Mucosa of gallbladder (tissue), 1 donor: ENCODE data around the gene ZNF609. TPM values are rescaled to one million over a fixed set of nuclear protein-coding genes. Genes with fewer than 3 reads are reported as not detected.
"Not testable (repeated sequence)": the region's sequence is repeated elsewhere in the genome, so short reads cannot be mapped to it uniquely, and the experiment has no call there.

Experiments used
- DNase-seq: peaks from one replicate; pipeline ENCODE4 v3.0.0-alpha.2; 2020; ENCODE audit warnings: low spot score
- total RNA-seq: library from RNA; stranded (reverse); gene quantifications from one replicate; pipeline ENCODE4 v1.2.1, GENCODE V29; 2021
- donor health status: DM: no; HTN: no; CAD: no.

Gene ZNF609
- total RNA-seq, 1 donor from 2014 or later, result 36.3 TPM

DNA sequence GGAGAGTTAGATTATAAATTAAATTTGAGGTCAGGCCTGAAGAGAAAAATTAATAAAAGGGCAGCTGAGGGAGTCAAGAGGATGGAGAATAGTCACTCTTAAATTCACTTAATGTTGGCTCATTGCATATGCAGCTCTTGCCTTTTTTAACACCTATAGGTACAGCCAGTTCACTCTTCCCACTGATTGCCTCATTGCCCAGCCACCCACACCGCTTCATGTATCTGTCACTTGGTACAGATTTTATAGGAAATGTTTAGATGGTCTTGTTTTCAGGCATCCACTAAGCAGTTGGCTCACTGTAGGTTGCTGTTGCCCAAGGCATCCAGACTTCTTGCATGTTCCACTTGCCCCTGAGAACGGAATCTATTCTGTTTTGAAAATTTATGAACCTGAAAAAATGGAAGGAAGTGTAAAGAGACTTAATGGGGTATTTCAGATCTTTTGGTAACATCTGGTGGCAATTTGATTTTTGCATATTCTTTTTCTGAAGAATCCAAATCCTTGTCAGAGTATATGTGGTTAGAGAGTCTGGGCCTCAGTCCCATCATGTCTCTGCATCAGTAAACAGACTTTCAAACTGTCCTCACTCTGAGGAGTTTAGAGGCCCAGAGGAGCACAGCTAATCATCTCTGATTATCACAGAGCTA, 163.1 kb downstream of the ZNF609 start:
- no peak for DNase-seq

GRCh38 chr15:64624242-64624641, 163.9 kb downstream of the ZNF609 start:
- DNase-seq, result no peak

DNA sequence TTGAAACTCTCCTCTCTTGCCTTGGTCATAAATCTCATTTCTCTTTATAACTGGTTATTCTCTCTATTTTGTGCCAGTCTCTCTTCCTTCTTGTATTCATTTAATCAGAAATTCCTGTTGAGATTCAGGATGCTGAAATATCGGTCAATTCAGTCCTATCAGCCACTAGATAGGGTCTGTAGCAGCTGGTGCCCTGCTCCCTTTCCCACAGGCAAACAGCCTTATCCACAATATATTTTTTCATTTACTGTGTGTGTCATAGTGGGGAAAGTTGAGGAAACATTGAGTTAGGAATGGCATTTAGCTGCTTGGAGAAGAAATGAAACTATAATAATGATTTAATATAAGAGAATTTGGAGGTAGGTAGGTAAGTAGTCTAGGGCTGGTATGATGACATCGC, 168.7 kb downstream of the ZNF609 start:
- no peak for DNase-seq

- no peak for DNase-seq
Observed at GRCh38 chr15:64630396-64631107, 170.2 kb downstream of the ZNF609 start.

DNA sequence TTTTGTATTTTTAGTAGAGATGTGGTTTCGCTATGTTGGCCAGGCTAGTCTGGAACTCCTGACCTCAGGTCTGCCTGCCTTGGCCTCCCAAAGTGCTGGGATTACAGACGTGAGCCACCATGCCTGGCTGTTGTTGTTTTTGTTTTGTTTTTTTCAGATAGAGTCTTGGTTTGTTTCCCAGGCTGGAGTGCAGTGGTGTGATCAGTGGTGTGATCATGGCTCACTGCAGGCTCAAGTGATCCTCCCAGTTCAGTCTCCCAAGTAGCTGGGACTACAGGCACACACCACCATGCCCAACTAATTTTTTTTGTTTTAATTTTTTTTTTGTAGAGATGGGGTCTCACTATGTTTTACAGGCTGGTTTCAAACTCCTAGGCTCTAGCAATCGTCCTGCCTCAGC, 172.3 kb downstream of the ZNF609 start:
- not testable (repeated sequence) for DNase-seq

- DNase-seq, result no peak
Observed at GRCh38 chr15:64633332-64633731, 173.0 kb downstream of the ZNF609 start.

GRCh38 chr15:64634027-64634426, 173.6 kb downstream of the ZNF609 start:
- DNase-seq, result no peak

- DNase-seq, result no peak
Observed at GRCh38 chr15:64634576-64635498, 174.5 kb downstream of the ZNF609 start.

GRCh38 chr15:64635499-64636495, 175.4 kb downstream of the ZNF609 start:
- peak; percentile 63 for DNase-seq

- DNase-seq, result no peak
Observed at GRCh38 chr15:64636556-64636955, 176.2 kb downstream of the ZNF609 start.

- no peak for DNase-seq
Observed at GRCh38 chr15:64637412-64637811, 177.0 kb downstream of the ZNF609 start.

DNA sequence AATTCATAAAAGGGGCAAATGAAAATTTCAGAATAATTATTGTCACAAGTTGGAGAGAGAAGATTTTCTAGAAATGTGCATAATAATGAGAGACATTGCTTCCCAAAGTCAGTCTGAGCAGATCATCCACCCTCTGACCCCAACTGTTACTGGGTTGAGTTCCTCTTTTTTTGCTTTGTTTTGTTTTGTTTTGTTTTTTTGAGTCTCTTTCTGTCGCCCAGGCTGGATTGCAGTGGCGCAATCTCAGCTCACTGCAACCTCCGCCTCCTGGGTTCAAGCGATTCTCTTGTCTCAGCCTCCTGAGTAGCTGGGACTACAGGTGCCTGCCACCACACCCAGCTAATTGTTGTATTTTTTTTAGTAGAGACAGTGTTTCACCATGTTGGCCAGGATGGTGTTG, 179.4 kb downstream of the ZNF609 start:
- not testable (repeated sequence) for DNase-seq

DNA sequence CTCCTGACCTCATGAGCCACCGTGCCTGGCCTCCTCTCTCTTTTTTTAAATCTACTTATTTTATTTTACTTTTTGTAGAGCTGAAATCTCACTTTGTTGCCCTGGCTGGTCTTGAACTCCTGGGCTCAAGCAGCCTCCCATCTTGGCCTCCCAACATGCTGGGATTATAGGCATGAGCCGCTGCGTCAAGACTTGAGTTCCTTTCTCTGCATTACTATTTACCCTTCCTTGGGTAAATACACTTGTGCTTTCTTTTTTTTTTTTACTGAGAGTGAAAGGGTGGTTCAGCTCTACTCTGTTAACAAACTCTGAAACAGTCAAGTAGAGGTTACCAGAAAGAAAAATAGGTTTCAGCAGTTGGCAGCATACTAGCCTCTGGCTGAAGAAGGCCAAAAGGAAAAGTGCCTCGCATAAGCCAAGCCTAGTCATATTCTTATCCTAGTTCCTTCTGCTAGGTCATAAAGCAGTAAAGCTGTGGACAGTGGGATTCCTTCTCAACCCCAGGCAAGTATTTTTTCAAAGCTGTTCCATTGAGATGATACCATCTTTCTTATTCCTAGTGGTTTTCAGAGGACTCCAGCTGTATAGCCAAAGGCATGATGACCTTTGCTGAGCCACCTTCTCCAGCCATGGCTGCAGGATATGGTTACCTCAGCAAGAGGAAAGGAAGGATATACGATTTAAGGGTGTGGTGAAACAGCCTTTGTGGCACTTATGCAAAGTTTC, 179.9 kb downstream of the ZNF609 start:
- DNase-seq, result no peak

GRCh38 chr15:64642875-64643274, 182.5 kb downstream of the ZNF609 start:
- DNase-seq, result no peak

DNA sequence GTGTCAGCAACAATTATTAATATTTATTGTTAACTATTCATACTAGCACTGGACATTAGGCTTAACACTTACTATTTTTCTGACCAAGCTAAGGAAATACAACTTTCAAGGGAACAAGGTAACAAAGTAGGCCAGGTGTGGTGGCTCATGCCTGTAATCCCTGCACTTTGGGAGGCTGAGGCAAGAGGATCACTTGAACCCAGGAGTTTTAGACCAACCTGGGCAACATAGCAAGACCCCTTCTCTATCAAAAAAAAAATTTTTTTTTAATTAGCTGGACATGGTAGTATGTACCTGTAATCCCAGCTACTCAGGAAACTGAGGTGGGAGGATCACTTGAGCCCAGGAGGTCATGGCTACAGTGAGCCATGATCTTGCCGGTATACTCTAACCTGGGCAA, 183.3 kb downstream of the ZNF609 start:
- DNase-seq, result no peak

GRCh38 chr15:64644811-64645210, 184.4 kb downstream of the ZNF609 start:
- not testable (repeated sequence) for DNase-seq

DNA sequence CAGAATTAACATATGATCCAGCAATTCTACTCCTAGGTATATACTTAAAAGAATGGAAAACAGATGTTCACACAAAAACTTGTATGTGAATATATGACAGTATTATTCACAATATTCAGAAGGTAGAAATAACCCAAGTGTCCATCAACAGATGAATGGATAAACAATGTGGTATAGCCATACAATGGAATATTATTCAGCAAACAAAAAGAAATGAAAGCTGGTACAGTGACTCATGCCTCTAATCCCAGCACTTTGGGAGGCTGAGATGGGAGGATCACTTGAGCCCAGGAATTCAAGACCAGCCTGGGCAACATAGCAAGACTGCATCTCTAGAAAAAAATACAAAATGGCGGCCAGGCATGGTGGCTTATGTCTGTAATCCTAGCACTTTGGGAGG, 185.6 kb downstream of the ZNF609 start:
- no peak for DNase-seq

GRCh38 chr15:64647367-64647766, 187.0 kb downstream of the ZNF609 start:
- DNase-seq, result no peak

DNA sequence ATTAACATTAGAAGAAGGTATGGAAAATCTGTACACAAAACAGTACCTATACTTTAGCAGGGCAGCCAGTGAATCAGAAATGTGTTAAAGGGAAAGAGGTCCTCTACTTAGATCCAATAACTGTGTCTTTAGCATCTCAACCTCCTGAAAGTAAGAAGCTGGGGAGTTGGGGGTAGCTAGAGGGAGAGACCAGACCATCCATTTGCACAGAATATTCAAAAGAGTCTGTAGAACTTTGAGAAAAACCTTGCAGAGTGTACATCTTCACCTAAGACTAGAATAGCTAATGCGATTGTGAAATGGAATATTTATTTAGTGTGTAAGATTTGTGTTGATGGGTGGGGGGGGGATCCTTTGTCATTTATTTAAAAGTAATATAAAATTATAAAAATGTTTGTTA, 190.2 kb downstream of the ZNF609 start:
- no peak for DNase-seq

DNA sequence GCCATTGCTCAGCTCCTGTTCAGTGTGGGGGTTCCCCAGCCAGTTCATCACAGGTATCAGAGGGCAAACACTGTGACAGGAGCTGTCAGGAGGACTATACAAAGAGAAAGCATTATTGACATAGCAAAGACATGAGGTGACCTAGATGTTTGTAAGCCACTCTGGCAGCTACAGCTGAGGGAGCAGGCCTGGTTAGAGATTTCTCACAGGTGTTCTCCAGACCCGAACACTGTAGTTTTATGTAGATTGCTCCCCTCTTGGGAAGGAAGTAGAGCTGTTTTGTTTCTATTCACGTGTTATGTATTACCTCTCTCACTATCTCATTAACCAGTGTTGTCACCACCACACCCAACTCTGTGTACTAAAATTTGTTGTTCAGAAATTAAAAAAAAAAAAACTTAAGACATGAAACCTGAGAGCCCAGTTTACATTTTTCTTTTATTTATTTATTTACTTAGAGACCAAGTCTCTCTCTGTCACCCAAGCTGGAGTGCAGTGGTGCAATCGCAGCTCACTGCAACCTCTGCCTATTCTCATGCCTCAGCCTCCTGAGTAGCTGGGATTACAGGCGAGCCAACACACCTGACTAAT, 191.3 kb downstream of the ZNF609 start:
- DNase-seq, result no peak
